GM18867 (cell line): ENCODE data around the gene MAD1L1.

Experiments used
- ATAC-seq: cut with Tn5 transposase; IDR thresholded peaks from one replicate; pipeline ENCODE4 v1.9.1; 2021; ENCODE audit warnings: mild to moderate bottlenecking, moderate library complexity; ENCODE audit not compliant: unreplicated experiment

Gene MAD1L1

GRCh38 chr7:1949681-1950055 is 283.1 kb downstream of the MAD1L1 start:
- ATAC-seq: no peak

GRCh38 chr7:1948887-1949680 is 283.7 kb downstream of the MAD1L1 start:
- no peak for ATAC-seq

- ATAC-seq: no peak
Observed at GRCh38 chr7:1948301-1948796, 284.4 kb downstream of the MAD1L1 start.

- ATAC-seq: no peak
Observed at GRCh38 chr7:1947586-1948217, 285.0 kb downstream of the MAD1L1 start.

- no peak for ATAC-seq
Observed at GRCh38 chr7:1946773-1947450, 285.8 kb downstream of the MAD1L1 start.

GRCh38 chr7:1946025-1946772 is 286.5 kb downstream of the MAD1L1 start:
- ATAC-seq: no peak

GRCh38 chr7:1945558-1945957 is 287.2 kb downstream of the MAD1L1 start:
- no peak for ATAC-seq

GRCh38 chr7:1944619-1945210 is 288.0 kb downstream of the MAD1L1 start:
- ATAC-seq: no peak

- no peak for ATAC-seq
Observed at GRCh38 chr7:1943933-1944618, 288.7 kb downstream of the MAD1L1 start.

- ATAC-seq: no peak
Observed at GRCh38 chr7:1943326-1943725, 289.4 kb downstream of the MAD1L1 start.

- no peak for ATAC-seq
Observed at GRCh38 chr7:1942941-1943289, 289.8 kb downstream of the MAD1L1 start.

GRCh38 chr7:1942243-1942940 is 290.4 kb downstream of the MAD1L1 start:
- ATAC-seq: no peak

- no peak for ATAC-seq
Observed at GRCh38 chr7:1941464-1942242, 291.1 kb downstream of the MAD1L1 start.

GRCh38 chr7:1940863-1941262 is 291.9 kb downstream of the MAD1L1 start:
- no peak for ATAC-seq

- ATAC-seq: peak; percentile 96
Observed at GRCh38 chr7:1940402-1940786, 292.4 kb downstream of the MAD1L1 start.

GRCh38 chr7:1939434-1940401 is 293.0 kb downstream of the MAD1L1 start:
- peak; percentile 24 for ATAC-seq

GRCh38 chr7:1938788-1939433 is 293.8 kb downstream of the MAD1L1 start:
- ATAC-seq: peak; percentile 5
